GM19043 (cell line): ENCODE results near the gene MFSD12.
A peak's percentile ranks its signal among the peaks of the same experiment; 100 is the strongest.
"Not testable (repeated sequence)": the region's sequence is repeated elsewhere in the genome, so short reads cannot be mapped to it uniquely, and the experiment has no call there.

Experiments used
- ATAC-seq: cut with Tn5 transposase; IDR thresholded peaks from one replicate; pipeline ENCODE4 v1.9.1; 2021; ENCODE audit warnings: low read depth; ENCODE audit not compliant: unreplicated experiment

MFSD12 gene

GRCh38 chr19:3585301-3586126 lies 28.1 kb upstream of the MFSD12 start, which contains the start of gene GIPC3:
GIPC3 (plus strand) TSS chr19:3585478; CDS start chr19:3585598, 120 bp downstream.
- ATAC-seq, result no peak

- ATAC-seq, result not testable (repeated sequence)
Observed at GRCh38 chr19:3584036-3584802, 26.8 kb upstream of the MFSD12 start.

- not testable (repeated sequence) for ATAC-seq
Observed at GRCh38 chr19:3581792-3582191, 24.4 kb upstream of the MFSD12 start.

GRCh38 chr19:3580156-3580934 lies 23.0 kb upstream of the MFSD12 start:
- ATAC-seq, result no peak

- ATAC-seq, result no peak
Observed at GRCh38 chr19:3578390-3578789, 21.0 kb upstream of the MFSD12 start.

- no peak for ATAC-seq
Observed at GRCh38 chr19:3577723-3578344, 20.4 kb upstream of the MFSD12 start.

- ATAC-seq, result no peak
Observed at GRCh38 chr19:3576696-3577443, 19.5 kb upstream of the MFSD12 start.

GRCh38 chr19:3575949-3576673 lies 18.7 kb upstream of the MFSD12 start:
- no peak for ATAC-seq

- ATAC-seq, result no peak
Observed at GRCh38 chr19:3575260-3575741, 17.9 kb upstream of the MFSD12 start.

GRCh38 chr19:3573858-3574637 lies 16.7 kb upstream of the MFSD12 start:
- ATAC-seq, result no peak

GRCh38 chr19:3573162-3573857 lies 15.9 kb upstream of the MFSD12 start:
- ATAC-seq, result no peak

GRCh38 chr19:3572855-3573161 lies 15.4 kb upstream of the MFSD12 start, which contains the start of gene HMG20B:
HMG20B (plus strand) TSS chr19:3572944; CDS start chr19:3573310, 366 bp downstream.
- no peak for ATAC-seq

GRCh38 chr19:3572132-3572854 lies 14.9 kb upstream of the MFSD12 start:
- peak; percentile 92 for ATAC-seq

- ATAC-seq, result no peak
Observed at GRCh38 chr19:3570606-3571011, 13.2 kb upstream of the MFSD12 start.

- ATAC-seq, result not testable (repeated sequence)
Observed at GRCh38 chr19:3570042-3570441, 12.7 kb upstream of the MFSD12 start.

- ATAC-seq, result no peak
Observed at GRCh38 chr19:3565139-3565538, 7.8 kb upstream of the MFSD12 start.
